Naive thymus-derived CD4-positive, alpha-beta T cell (primary cell): ENCODE measurements around the gene ZNF608. TPM values are rescaled to one million over a fixed set of nuclear protein-coding genes. Genes with fewer than 3 reads are reported as not detected.

Experiments
- ATAC-seq: fragments of 150-1000 bp; cut with Tn5 transposase; 2 replicates; pipeline ENCODE4 v1.10.0; 2021; ENCODE audit warnings: mild to moderate bottlenecking, moderate library complexity
- CTCF ChIA-PET: fragments of 350-600 bp; sonication (Branson Sonifier 250); formaldehyde crosslinking; loops from one replicate; lab custom pipeline; 2021; ENCODE audit warnings: antibody characterized with exemption; lab: Charles Lee
- POLR2A ChIA-PET: fragments of 350-600 bp; sonication (Branson Sonifier 250); formaldehyde crosslinking; loops from one replicate; lab custom pipeline; 2021; ENCODE audit warnings: antibody characterized with exemption, inconsistent platforms; lab: Charles Lee
- DNase-seq, 9 donors: peaks; one replicate each; pipeline versions ENCODE4 v3.0.0 to v3.0.0-alpha.2; 2020 to 2022; ENCODE audit warnings: mixed read lengths in 1 of 9
- H3K27ac ChIP-seq: one replicate; pipeline ENCODE4 v1.7.0; 2013; ENCODE audit warnings: mild to moderate bottlenecking, low read depth, low read length, moderate library complexity
- H3K27me3 ChIP-seq, 2 donors: one replicate each; pipeline ENCODE4 v1.7.0; 2013; ENCODE audit warnings: low read length in 2 of 2, mild to moderate bottlenecking in 2 of 2, moderate library complexity in 2 of 2; ENCODE audit not compliant: control insufficient read depth in 2 of 2, insufficient read depth in 2 of 2
- H3K36me3 ChIP-seq, 3 experiments: 1 replicate in 2 of 3; 2 replicates in 1 of 3; pipeline ENCODE4 v1.7.0; 2013; ENCODE audit warnings: low read length in 3 of 3, mild to moderate bottlenecking in 3 of 3, moderate library complexity in 1 of 3; ENCODE audit not compliant: insufficient read depth in 3 of 3, control insufficient read depth in 2 of 3
- H3K4me1 ChIP-seq, 2 donors: one replicate each; pipeline ENCODE4 v1.7.0; 2013; ENCODE audit warnings: low read length in 2 of 2, mild to moderate bottlenecking in 2 of 2, moderate library complexity in 1 of 2; ENCODE audit not compliant: control insufficient read depth in 2 of 2, insufficient read depth in 2 of 2
- H3K4me3 ChIP-seq: 2 replicates; pipeline ENCODE4 v1.7.0; 2013; ENCODE audit warnings: mild to moderate bottlenecking, low read length
- H3K9me3 ChIP-seq, 3 experiments: 1 replicate in 2 of 3; 2 replicates in 1 of 3; pipeline ENCODE4 v1.7.0; 2013; ENCODE audit warnings: low read length in 3 of 3; ENCODE audit not compliant: control insufficient read depth in 2 of 3
- H3K27ac Mint-ChIP-seq, 9 donors: one replicate each; pipeline ENCODE4 v1.8.0; 2020 to 2022; ENCODE audit warnings: mixed read lengths in 9 of 9, mild to moderate bottlenecking in 8 of 9, moderate library complexity in 5 of 9, inconsistent platforms in 2 of 9
- H3K27me3 Mint-ChIP-seq, 5 donors: one replicate each; pipeline ENCODE4 v1.8.0; 2021 to 2022; ENCODE audit warnings: mixed read lengths in 5 of 5, mild to moderate bottlenecking in 1 of 5
- H3K36me3 Mint-ChIP-seq, 5 donors: one replicate each; pipeline ENCODE4 v1.8.0; 2020 to 2022; ENCODE audit warnings: mixed read lengths in 5 of 5, mild to moderate bottlenecking in 3 of 5, inconsistent platforms in 1 of 5
- H3K4me1 Mint-ChIP-seq, 7 donors: one replicate each; pipeline ENCODE4 v1.8.0; 2020 to 2022; ENCODE audit warnings: mixed read lengths in 7 of 7, mild to moderate bottlenecking in 3 of 7, inconsistent platforms in 1 of 7
- H3K4me3 Mint-ChIP-seq, 10 donors: one replicate each; pipeline ENCODE4 v1.8.0; 2020 to 2022; ENCODE audit warnings: mild to moderate bottlenecking in 10 of 10, mixed read lengths in 10 of 10, moderate library complexity in 6 of 10, inconsistent platforms in 2 of 10
- H3K9me3 Mint-ChIP-seq, 11 donors: one replicate each; pipeline ENCODE4 v1.8.0; 2020 to 2022; ENCODE audit warnings: mixed read lengths in 11 of 11, mild to moderate bottlenecking in 4 of 11, inconsistent platforms in 1 of 11, moderate library complexity in 1 of 11
- intact Hi-C, 2 donors: fragments of 100-400 bp; cut with micrococcal nuclease; formaldehyde crosslinking; loops; one replicate each; pipeline ENCODE4 v1.15.1; 2023
- polyA plus RNA-seq, 2 donors: library from polyadenylated mRNA; unstranded; fragments of 300-500 nt; fragmentation: Illumina TruSeq; gene quantifications; one replicate each; pipeline ENCODE4 v1.2.3, GENCODE V29; 2021
- total RNA-seq, 6 experiments: library from RNA in 5 of 6; stranded (reverse) in 5 of 6; gene quantifications; 1 replicate in 5 of 6; 2 replicates in 1 of 6; pipeline ENCODE4 v1.2.3 and lab custom pipeline; 2021 to 2026

The ZNF608 gene
- total and polyA plus RNA-seq, 7 experiments from 2014 or later, result 0.90 to 1.5 TPM; not detected in 5

DNA sequence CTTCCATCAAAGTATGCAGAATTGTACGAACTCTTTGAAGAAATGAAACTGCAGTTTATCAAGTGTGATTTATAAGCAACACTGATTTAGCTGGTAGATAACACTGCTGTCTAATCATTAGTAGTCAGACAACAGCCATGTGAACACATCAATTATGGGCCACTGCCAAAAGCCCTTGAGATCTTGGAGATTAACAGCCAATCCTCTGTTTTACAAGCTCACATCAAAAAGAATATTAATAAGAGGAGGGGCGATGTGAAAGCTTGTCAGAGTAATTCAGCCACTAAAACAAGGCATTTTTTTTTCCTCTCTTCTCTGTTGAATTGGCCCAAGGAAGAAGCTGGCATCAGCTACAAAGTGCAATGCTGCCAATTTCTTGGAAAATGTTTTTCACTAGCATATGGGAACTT is 28.1 kb downstream of the ZNF608 start:
- no peaks in the 10 kb centered on the region for H3K27me3 ChIP-seq
- CTCF ChIA-PET, result no interaction called here
- intact Hi-C loops, result no loop called here

DNA sequence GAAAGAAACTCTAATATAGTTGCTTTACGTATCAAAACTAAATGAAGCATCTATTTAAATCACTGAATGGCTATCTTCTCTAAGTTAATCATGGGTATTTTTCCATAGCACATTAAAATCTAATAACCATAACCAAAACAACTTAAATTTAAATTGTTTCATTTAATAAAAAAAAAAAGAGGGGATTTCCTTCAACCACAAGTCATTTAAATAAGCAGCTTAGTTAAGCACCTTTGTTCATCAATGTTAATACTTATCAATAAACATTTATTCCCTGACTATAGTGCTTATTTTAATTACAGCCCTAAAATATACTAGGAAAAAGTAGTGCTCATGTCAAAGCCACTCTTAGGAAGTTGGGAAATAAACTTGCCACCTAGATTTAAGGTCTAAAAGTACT is 30.3 kb downstream of the ZNF608 start:
- Histone ChIP-seq H3K36me3 (no peaks in the 10 kb centered on the region), H3K27me3 (no peaks in the 10 kb centered on the region), H3K27ac (no peak overlapping the region), H3K4me3 (no peak overlapping the region), H3K9me3 (no peaks in the 10 kb centered on the region), H3K4me1 (no peaks in the 10 kb centered on the region)
- intact Hi-C loops, result no loop called here
- DNase-seq (no peak), ATAC-seq (no peak)
- CTCF ChIA-PET, result no interaction called here
- Mint-ChIP-seq H3K27me3 (no peaks in the 10 kb centered on the region), H3K9me3 (peaks cover 0 to 11% (median 0%) of the 10 kb centered on the region in 11 donors), H3K4me3 (no peak overlapping the region), H3K4me1 (peaks cover 0 to 3% (median 0%) of the 10 kb centered on the region in 7 donors), H3K36me3 (no peaks in the 10 kb centered on the region), H3K27ac (no peak overlapping the region)
- POLR2A ChIA-PET, result no interaction called here

More for the DNA sequence above, 28.1 kb downstream of the ZNF608 start:
- DNase-seq (no peak), ATAC-seq (no peak)
- Mint-ChIP-seq H3K36me3 (no peaks in the 10 kb centered on the region), H3K9me3 (peaks cover 0 to 6% (median 0%) of the 10 kb centered on the region in 11 donors), H3K4me1 (peaks cover 0 to 3% (median 0%) of the 10 kb centered on the region in 7 donors), H3K27me3 (no peaks in the 10 kb centered on the region), H3K4me3 (no peak overlapping the region), H3K27ac (no peak overlapping the region)
- POLR2A ChIA-PET, result no interaction called here
- Histone ChIP-seq H3K4me3 (no peak overlapping the region), H3K4me1 (no peaks in the 10 kb centered on the region), H3K9me3 (no peaks in the 10 kb centered on the region), H3K27ac (no peak overlapping the region), H3K36me3 (no peaks in the 10 kb centered on the region)

DNA sequence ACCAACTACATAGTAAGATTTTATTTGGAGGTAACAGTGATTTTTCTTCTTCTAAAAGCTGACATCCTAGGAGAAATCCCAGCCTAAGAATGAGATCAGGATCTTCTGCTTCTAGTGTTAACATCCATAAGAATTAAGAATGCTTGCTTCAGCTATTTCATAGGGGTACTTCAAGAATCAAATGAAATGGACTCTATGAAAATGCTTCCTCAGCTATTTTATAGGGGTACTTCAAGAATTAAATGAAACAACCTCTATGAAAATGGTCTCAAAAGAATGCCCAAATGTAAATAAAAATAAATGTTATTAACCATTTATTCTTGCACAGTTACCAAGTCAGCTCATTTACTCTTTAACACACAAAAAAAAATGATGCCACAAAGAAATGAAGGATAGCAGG is 31.5 kb downstream of the ZNF608 start:
- H3K27me3 ChIP-seq, result no peaks in the 10 kb centered on the region
- Mint-ChIP-seq H3K36me3 (no peaks in the 10 kb centered on the region), H3K27ac (no peak overlapping the region), H3K4me1 (peaks cover 0 to 3% (median 0%) of the 10 kb centered on the region in 7 donors), H3K9me3 (peaks cover 0 to 11% (median 0%) of the 10 kb centered on the region in 11 donors), H3K27me3 (peaks cover 0 to 1% (median 0%) of the 10 kb centered on the region in 5 donors), H3K4me3 (no peak overlapping the region)
- intact Hi-C loops, result no loop called here
- DNase-seq, result no peak
- H3K9me3 ChIP-seq, result no peaks in the 10 kb centered on the region
- no peak for ATAC-seq
- ChIA-PET CTCF (no interaction called here), POLR2A (no interaction called here)
- no peak overlapping the region for H3K4me3 ChIP-seq
- H3K27ac ChIP-seq, result no peak overlapping the region
- H3K36me3 ChIP-seq, result no peaks in the 10 kb centered on the region
- H3K4me1 ChIP-seq, result no peaks in the 10 kb centered on the region

DNA sequence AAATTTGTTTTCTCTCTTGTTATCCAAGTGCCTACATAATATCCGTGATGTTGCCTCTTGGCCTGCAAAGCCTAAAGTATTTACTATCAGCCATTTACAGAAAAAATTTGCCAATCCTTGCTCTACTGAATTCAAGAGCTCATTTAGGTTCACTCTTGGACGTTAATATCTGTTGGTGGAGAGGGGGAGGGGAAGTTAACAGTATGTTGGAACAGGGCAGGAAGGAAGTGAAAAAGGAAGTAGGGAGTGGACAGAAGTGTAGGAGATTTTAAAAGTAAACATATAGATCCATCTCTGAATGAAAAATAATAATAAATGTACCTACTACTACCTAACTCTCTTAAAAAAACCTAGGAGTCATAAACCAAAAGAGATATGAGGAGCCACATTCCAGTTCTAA is 32.8 kb downstream of the ZNF608 start:
- H3K36me3 Mint-ChIP-seq, result no peaks in the 10 kb centered on the region
- no peak overlapping the region for H3K27ac ChIP-seq
- peaks cover 0 to 3% (median 0%) of the 10 kb centered on the region in 7 donors for H3K4me1 Mint-ChIP-seq
- H3K4me3 ChIP-seq, result no peak overlapping the region
- H3K4me1 ChIP-seq, result no peaks in the 10 kb centered on the region
- H3K36me3 ChIP-seq, result no peaks in the 10 kb centered on the region
- intact Hi-C loops, result no loop called here
- no peak overlapping the region for H3K4me3 Mint-ChIP-seq
- ATAC-seq (no peak), DNase-seq (no peak)
- H3K27me3 Mint-ChIP-seq, result peaks cover 0 to 4% (median 0%) of the 10 kb centered on the region in 5 donors
- no peaks in the 10 kb centered on the region for H3K9me3 ChIP-seq
- H3K9me3 Mint-ChIP-seq, result peaks cover 0 to 11% (median 0%) of the 10 kb centered on the region in 11 donors
- CTCF ChIA-PET, result no interaction called here
- POLR2A ChIA-PET, result no interaction called here
- no peak overlapping the region for H3K27ac Mint-ChIP-seq
- no peaks in the 10 kb centered on the region for H3K27me3 ChIP-seq

DNA sequence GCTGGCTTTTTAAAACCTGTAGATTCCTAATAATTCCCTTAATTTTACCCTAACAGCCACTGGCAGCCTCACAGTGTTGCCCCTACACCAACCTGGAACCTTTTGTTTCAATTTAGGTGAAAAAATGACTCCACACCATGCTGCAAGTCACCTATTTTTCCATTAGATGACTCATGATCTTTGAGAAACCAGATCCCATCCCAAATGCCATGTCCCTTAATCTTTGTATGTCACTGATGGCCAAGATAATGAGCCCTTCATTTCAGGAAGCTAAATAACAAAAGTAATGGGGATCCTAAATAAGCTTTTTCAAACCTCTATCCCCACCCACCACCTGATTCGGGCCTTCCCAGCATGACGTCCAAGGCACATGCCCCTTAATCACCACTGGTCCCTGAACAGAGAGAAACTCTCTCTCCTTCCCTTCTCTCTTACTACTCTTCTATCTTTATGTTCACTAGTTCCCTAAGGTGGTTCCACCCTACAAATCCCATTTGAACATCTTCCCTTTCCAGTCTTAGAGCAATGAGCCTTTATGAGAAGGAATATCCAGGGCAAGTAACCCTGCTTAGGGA is 33.6 kb downstream of the ZNF608 start:
- Histone ChIP-seq H3K9me3 (no peaks in the 10 kb centered on the region), H3K4me1 (no peaks in the 10 kb centered on the region), H3K27me3 (no peaks in the 10 kb centered on the region), H3K36me3 (no peaks in the 10 kb centered on the region), H3K27ac (no peak overlapping the region), H3K4me3 (no peak overlapping the region)
- ChIA-PET CTCF (no interaction called here), POLR2A (no interaction called here)
- intact Hi-C loops, result no loop called here
- H3K4me1 Mint-ChIP-seq, result peaks cover 0 to 5% (median 0%) of the 10 kb centered on the region in 7 donors
- no peak overlapping the region for H3K4me3 Mint-ChIP-seq
- ATAC-seq, result no peak
- H3K27me3 Mint-ChIP-seq, result peaks cover 0 to 6% (median under 1%) of the 10 kb centered on the region in 5 donors
- no peak overlapping the region for H3K27ac Mint-ChIP-seq
- H3K9me3 Mint-ChIP-seq, result peaks cover 0 to 11% (median 0%) of the 10 kb centered on the region in 11 donors
- no peak for DNase-seq
- no peaks in the 10 kb centered on the region for H3K36me3 Mint-ChIP-seq

DNA sequence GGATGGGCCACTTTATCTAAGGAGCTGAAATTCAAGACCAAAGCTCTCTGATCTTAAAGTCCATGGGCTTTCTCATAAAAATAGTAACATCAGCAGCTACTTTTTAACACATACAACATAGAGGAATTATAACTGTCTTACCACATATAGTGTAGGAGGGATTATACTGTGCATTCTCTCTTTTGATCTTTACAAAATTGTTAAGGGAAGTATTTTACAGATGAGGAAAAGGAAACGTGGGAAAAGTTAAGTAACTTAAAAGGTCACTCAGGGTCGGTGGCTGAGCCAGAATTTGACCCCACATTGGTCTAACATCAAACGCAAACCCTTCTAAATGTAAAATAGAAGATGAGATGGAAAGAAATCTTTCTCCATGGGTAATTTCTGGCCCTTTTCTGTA is 38.4 kb downstream of the ZNF608 start:
- peaks cover 0 to 12% (median 10%) of the 10 kb centered on the region in 5 donors for H3K27me3 Mint-ChIP-seq
- H3K4me1 Mint-ChIP-seq, result peaks cover 0 to 2% (median 0%) of the 10 kb centered on the region in 7 donors
- Histone ChIP-seq H3K27me3 (no peaks in the 10 kb centered on the region), H3K4me3 (no peak overlapping the region), H3K9me3 (no peaks in the 10 kb centered on the region), H3K36me3 (no peaks in the 10 kb centered on the region), H3K27ac (no peak overlapping the region), H3K4me1 (no peaks in the 10 kb centered on the region)
- intact Hi-C loops, result no loop called here
- CTCF ChIA-PET, result no interaction called here
- peaks cover 0 to 15% (median 0%) of the 10 kb centered on the region in 11 donors for H3K9me3 Mint-ChIP-seq
- no peaks in the 10 kb centered on the region for H3K36me3 Mint-ChIP-seq
- POLR2A ChIA-PET, result no interaction called here
- no peak for ATAC-seq
- no peak for DNase-seq
- H3K27ac Mint-ChIP-seq, result no peak overlapping the region
- H3K4me3 Mint-ChIP-seq, result no peak overlapping the region

DNA sequence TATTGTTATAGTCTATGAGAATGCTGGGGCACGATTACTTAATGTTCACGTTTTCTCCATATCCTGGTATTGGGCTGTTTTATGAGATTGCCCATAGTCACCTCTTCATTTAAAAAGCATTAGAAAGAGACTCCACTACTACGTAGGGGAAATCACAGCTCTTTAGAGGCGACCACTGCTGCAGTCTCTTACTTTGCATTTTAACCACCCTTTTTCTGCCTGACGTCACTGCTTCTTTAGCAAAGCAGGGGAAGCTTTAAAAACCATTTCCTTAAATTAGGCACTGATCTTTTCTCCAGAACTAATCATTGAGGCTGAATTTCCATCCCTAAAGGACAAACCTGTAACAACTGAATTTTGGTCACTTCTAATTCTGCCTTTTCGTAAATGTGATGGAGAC is 38.9 kb downstream of the ZNF608 start:
- POLR2A ChIA-PET, result no interaction called here
- no peak overlapping the region for H3K27ac ChIP-seq
- H3K9me3 Mint-ChIP-seq, result peaks cover 0 to 13% (median 0%) of the 10 kb centered on the region in 11 donors

More for the DNA sequence above, 38.9 kb downstream of the ZNF608 start:
- DNase-seq, result no peak
- no peak for ATAC-seq
- CTCF ChIA-PET, result no interaction called here
- H3K9me3 ChIP-seq, result no peaks in the 10 kb centered on the region
- no peak overlapping the region for H3K4me3 ChIP-seq
- H3K36me3 ChIP-seq, result no peaks in the 10 kb centered on the region
- no peaks in the 10 kb centered on the region for H3K4me1 ChIP-seq
- intact Hi-C loops, result no loop called here
- no peaks in the 10 kb centered on the region for H3K36me3 Mint-ChIP-seq
- no peak overlapping the region for H3K4me3 Mint-ChIP-seq
- H3K27me3 Mint-ChIP-seq, result peaks cover 0 to 12% (median 10%) of the 10 kb centered on the region in 5 donors
- H3K27me3 ChIP-seq, result no peaks in the 10 kb centered on the region
- H3K4me1 Mint-ChIP-seq, result peaks cover 0 to 2% (median 0%) of the 10 kb centered on the region in 7 donors
- H3K27ac Mint-ChIP-seq, result no peak overlapping the region
